AG04449 (cell line): ENCODE data around the gene ARNT2.

Experiments used
- CTCF ChIA-PET: fragments of 350-600 bp; formaldehyde crosslinking; extraction: SDS; loops from one replicate; lab custom pipeline; 2021; ENCODE audit warnings: antibody characterized with exemption; lab: Yijun Ruan, JAX
- POLR2A ChIA-PET: fragments of 400-600, 350-600 bp; formaldehyde crosslinking; extraction: SDS; loops from one replicate; lab custom pipeline; 2020; ENCODE audit warnings: antibody characterized with exemption, inconsistent platforms; lab: Yijun Ruan, JAX
- DNase-seq: peaks from one replicate; pipeline ENCODE4 v3.0.0-alpha.2; 2010; ENCODE audit warnings: low read depth, low spot score
- H3K4me3 ChIP-seq: 2 replicates; pipeline ENCODE4 v1.5.1; 2011; ENCODE audit warnings: low read depth, mild to moderate bottlenecking, control low read depth, low read length
- TF ChIP-seq, protein P1 (sequence below): IDR thresholded peaks from one replicate; pipeline ENCODE4 v1.5.1; 2011; ENCODE audit warnings: mild to moderate bottlenecking, moderate library complexity, low read length, control low read depth, inconsistent platforms; ENCODE audit not compliant: insufficient read depth; ENCODE audit errors: missing control alignments

ARNT2 gene

GRCh38 chr15:80484333-80484864 lies 80.2 kb downstream of the ARNT2 start:
- no peak for DNase-seq
- CTCF ChIA-PET, result interaction anchor here (1.5 to 14.1 kb wide), 3 partner anchors 22 to 292 kb away, joined by 6 to 197 read pairs (median 28); no protein-coding TSS in a partner anchor
- TF ChIP-seq, protein P1, sequence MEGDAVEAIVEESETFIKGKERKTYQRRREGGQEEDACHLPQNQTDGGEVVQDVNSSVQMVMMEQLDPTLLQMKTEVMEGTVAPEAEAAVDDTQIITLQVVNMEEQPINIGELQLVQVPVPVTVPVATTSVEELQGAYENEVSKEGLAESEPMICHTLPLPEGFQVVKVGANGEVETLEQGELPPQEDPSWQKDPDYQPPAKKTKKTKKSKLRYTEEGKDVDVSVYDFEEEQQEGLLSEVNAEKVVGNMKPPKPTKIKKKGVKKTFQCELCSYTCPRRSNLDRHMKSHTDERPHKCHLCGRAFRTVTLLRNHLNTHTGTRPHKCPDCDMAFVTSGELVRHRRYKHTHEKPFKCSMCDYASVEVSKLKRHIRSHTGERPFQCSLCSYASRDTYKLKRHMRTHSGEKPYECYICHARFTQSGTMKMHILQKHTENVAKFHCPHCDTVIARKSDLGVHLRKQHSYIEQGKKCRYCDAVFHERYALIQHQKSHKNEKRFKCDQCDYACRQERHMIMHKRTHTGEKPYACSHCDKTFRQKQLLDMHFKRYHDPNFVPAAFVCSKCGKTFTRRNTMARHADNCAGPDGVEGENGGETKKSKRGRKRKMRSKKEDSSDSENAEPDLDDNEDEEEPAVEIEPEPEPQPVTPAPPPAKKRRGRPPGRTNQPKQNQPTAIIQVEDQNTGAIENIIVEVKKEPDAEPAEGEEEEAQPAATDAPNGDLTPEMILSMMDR, result no peak
- POLR2A ChIA-PET, result no interaction called here
- H3K4me3 ChIP-seq, result no peak overlapping the region

- POLR2A ChIA-PET, result no interaction called here
- CTCF ChIA-PET, result interaction anchor here (1.5 to 6.1 kb wide), 2 partner anchors 30 to 291 kb away, joined by 6 to 28 read pairs; no protein-coding TSS in a partner anchor
- DNase-seq, result no peak
- no peak overlapping the region for H3K4me3 ChIP-seq
- TF ChIP-seq, protein P1, result no peak
These were observed 81.4 kb downstream of the ARNT2 start for GRCh38 chr15:80485370-80486164.

GRCh38 chr15:80487839-80488390 lies 83.7 kb downstream of the ARNT2 start:
- H3K4me3 ChIP-seq, result no peak overlapping the region
- ChIA-PET POLR2A (interaction anchor here (0.7 to 0.9 kb wide), 2 partner anchors 66 to 301 kb away, joined by 3 read pairs; no protein-coding TSS in a partner anchor), CTCF (interaction anchor here (1.0 to 2.1 kb wide), 6 partner anchors 8 to 289 kb away, joined by 3 to 7 read pairs (median 4); no protein-coding TSS in a partner anchor)
- TF ChIP-seq, protein P1, result no peak
- DNase-seq, result no peak

- TF ChIP-seq, protein P1, result no peak
- POLR2A ChIA-PET, result interaction anchor here (0.9 to 1.5 kb wide), 6 partner anchors 9 to 291 kb away, joined by 4 to 26 read pairs (median 8); partner anchors contain the start of gene CEMIP
- DNase-seq, result peak; percentile 84
- CTCF ChIA-PET, result interaction anchor here (0.6 to 2.5 kb wide), 8 partner anchors 8 to 290 kb away, joined by 3 to 10 read pairs (median 6); partner anchors contain the start of gene CEMIP
- no peak overlapping the region for H3K4me3 ChIP-seq
These were observed 84.9 kb downstream of the ARNT2 start for GRCh38 chr15:80489030-80489594.

DNA sequence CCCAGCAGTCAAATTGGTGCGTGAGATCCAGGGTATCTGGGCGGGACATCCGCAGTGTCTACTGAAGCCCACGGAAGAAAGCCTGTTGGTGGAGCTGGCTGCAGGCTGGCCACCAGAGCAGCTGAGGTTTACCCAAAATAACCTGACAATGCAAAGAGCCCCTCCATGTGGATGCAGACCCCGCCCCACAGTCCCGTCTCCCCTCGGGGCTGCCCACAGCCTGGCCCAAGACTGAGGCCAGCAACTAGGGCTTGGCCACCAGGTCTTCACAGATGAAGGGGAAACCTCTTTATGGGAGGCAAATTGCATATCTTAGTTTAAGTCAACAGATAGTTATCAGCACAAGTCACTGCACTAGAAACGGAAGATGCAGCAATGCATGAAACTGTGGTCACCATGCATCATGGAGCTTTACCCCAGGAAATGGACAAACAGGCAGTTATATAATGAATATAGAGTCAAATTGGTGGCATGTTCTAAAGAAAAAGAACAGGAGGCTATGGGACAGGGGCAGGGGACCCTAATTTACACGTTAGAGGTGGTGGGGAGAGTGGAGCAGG lies 86.3 kb downstream of the ARNT2 start:
- ChIA-PET CTCF (interaction anchor here (0.8 to 2.5 kb wide), 8 partner anchors 10 to 289 kb away, joined by 3 to 10 read pairs (median 4); partner anchors contain the start of gene CEMIP), POLR2A (interaction anchor here (1.1 to 1.2 kb wide), 2 partner anchors 9 to 23 kb away, joined by 3 to 7 read pairs; no protein-coding TSS in a partner anchor)
- no peak overlapping the region for H3K4me3 ChIP-seq
- DNase-seq, result no peak
- TF ChIP-seq, protein P1, result no peak
